ENCODE measurements around the gene ZCCHC17. TPM values are rescaled to one million over a fixed set of nuclear protein-coding genes. Genes with fewer than 3 reads are reported as not detected.

Gene ZCCHC17
- total RNA-seq, 6 donors from 2014 or later = 4.3 to 19.9 (median 17.8) TPM

GRCh38 chr1:31308036-31308435, 11.2 kb downstream of the ZCCHC17 start:
- Histone ChIP-seq H3K27me3 (no peaks in the 10 kb centered on the region), H3K27ac (no peak overlapping the region), H3K9me3 (no peaks in the 10 kb centered on the region), H3K4me3 (no peak overlapping the region), H3K36me3 (peaks cover 7 to 40% (median 15%) of the 10 kb centered on the region in 4 donors), H3K4me1 (no peaks in the 10 kb centered on the region)
- TF ChIP-seq CTCF (IDR thresholded peaks at IDR 0.05) (no peak), POLR2AphosphoS5 (IDR thresholded peaks at IDR 0.05) (no peak), POLR2A (IDR thresholded peaks at IDR 0.05) (no peak)
- ATAC-seq (ENCODE audit: low FRiP score in 2 of 2) = no peak
- WGBS, 2 donors = 31 to 90% methylated on average over 1 of the region's 1 CpG
- DNase-seq = no peak

- H3K4me1 ChIP-seq = no peaks in the 10 kb centered on the region
- H3K4me3 ChIP-seq = no peak overlapping the region
- no peaks in the 10 kb centered on the region for H3K27me3 ChIP-seq
- TF ChIP-seq POLR2A (IDR thresholded peaks at IDR 0.05) (no peak), EP300 (IDR thresholded peaks at IDR 0.05) (no peak), POLR2AphosphoS5 (IDR thresholded peaks at IDR 0.05) (no peak), CTCF (IDR thresholded peaks at IDR 0.05) (no peak)
- H3K9me3 ChIP-seq = no peaks in the 10 kb centered on the region
- 90 to 95% methylated on average over 4 of the region's 4 CpGs for WGBS, 2 donors
- peaks cover 7 to 55% (median 20%) of the 10 kb centered on the region in 4 donors for H3K36me3 ChIP-seq
- DNase-seq (no peak), ATAC-seq (ENCODE audit: low FRiP score in 2 of 2) (no peak)
- H3K27ac ChIP-seq = no peak overlapping the region
Observed at GRCh38 chr1:31310198-31310597, 13.4 kb downstream of the ZCCHC17 start.

- Histone ChIP-seq H3K4me1 (no peaks in the 10 kb centered on the region), H3K4me3 (no peak overlapping the region), H3K27me3 (no peaks in the 10 kb centered on the region), H3K9me3 (no peaks in the 10 kb centered on the region), H3K36me3 (peaks cover 4 to 92% (median 29%) of the 10 kb centered on the region in 4 donors), H3K27ac (no peak overlapping the region)
- no peak for DNase-seq
- TF ChIP-seq POLR2A (IDR thresholded peaks at IDR 0.05) = no peak
- no peak for TF ChIP-seq CTCF (IDR thresholded peaks at IDR 0.05)
- TF ChIP-seq POLR2AphosphoS5 (IDR thresholded peaks at IDR 0.05) = no peak
- no peak for TF ChIP-seq EP300 (IDR thresholded peaks at IDR 0.05)
- no peak for ATAC-seq (ENCODE audit: low FRiP score in 2 of 2)
- WGBS, 2 donors = 95 to 97% methylated on average over 3 of the region's 3 CpGs
Observed at GRCh38 chr1:31315902-31316301, 19.1 kb downstream of the ZCCHC17 start.

GRCh38 chr1:31318146-31318545, 21.3 kb downstream of the ZCCHC17 start:
- Histone ChIP-seq H3K36me3 (peaks cover 4 to 76% (median 25%) of the 10 kb centered on the region in 4 donors), H3K4me1 (no peaks in the 10 kb centered on the region), H3K27ac (no peak overlapping the region), H3K4me3 (no peak overlapping the region), H3K9me3 (no peaks in the 10 kb centered on the region), H3K27me3 (no peaks in the 10 kb centered on the region)
- TF ChIP-seq POLR2AphosphoS5 (IDR thresholded peaks at IDR 0.05) = no peak
- TF ChIP-seq POLR2A (IDR thresholded peaks at IDR 0.05) = no peak
- TF ChIP-seq CTCF (IDR thresholded peaks at IDR 0.05) = no peak
- TF ChIP-seq EP300 (IDR thresholded peaks at IDR 0.05) = no peak
- WGBS, 2 donors = 76 to 81% methylated on average over 1 of the region's 1 CpG
- ATAC-seq (ENCODE audit: low FRiP score in 2 of 2) (no peak), DNase-seq (no peak)

- no peak overlapping the region for H3K27ac ChIP-seq
- H3K4me1 ChIP-seq = no peaks in the 10 kb centered on the region
- WGBS, 2 donors = 95 to 100% methylated on average over 3 to 4 of the region's 4 CpGs
Observed at GRCh38 chr1:31324093-31324492, 27.3 kb downstream of the ZCCHC17 start.

More at GRCh38 chr1:31324093-31324492, 27.3 kb downstream of the ZCCHC17 start:
- no peak for ATAC-seq (ENCODE audit: low FRiP score in 2 of 2)
- TF ChIP-seq POLR2A (IDR thresholded peaks at IDR 0.05) (no peak), POLR2AphosphoS5 (IDR thresholded peaks at IDR 0.05) (no peak), EP300 (IDR thresholded peaks at IDR 0.05) (no peak), CTCF (IDR thresholded peaks at IDR 0.05) (no peak)
- Histone ChIP-seq H3K4me3 (no peak overlapping the region), H3K27me3 (no peaks in the 10 kb centered on the region), H3K36me3 (peaks cover 0 to 34% (median 12%) of the 10 kb centered on the region in 4 donors), H3K9me3 (no peaks in the 10 kb centered on the region)
- peak in 1 of 2 donors; percentile 40 for DNase-seq
